Breast epithelium (tissue), 3 donors: Measurements from ENCODE around the gene UBE2G1.

ENCODE experiments used
- CTCF ChIP-seq, 3 donors: fragments of 450-650 bp; IDR thresholded peaks; one replicate each; pipeline ENCODE4 v1.5.1; 2016 to 2017; ENCODE audit warnings: antibody characterized with exemption in 3 of 3, mild to moderate bottlenecking in 3 of 3, moderate library complexity in 3 of 3
- POLR2A ChIP-seq: fragments of 450-650 bp; IDR thresholded peaks from one replicate; pipeline ENCODE4 v1.6.1; 2016; ENCODE audit warnings: antibody characterized with exemption, mild to moderate bottlenecking, moderate library complexity
- POLR2AphosphoS5 ChIP-seq, 3 donors: sonication (generic); formaldehyde crosslinking; IDR thresholded peaks; one replicate each; pipeline ENCODE4 v1.6.1; 2017; ENCODE audit warnings: antibody characterized with exemption in 3 of 3

- no peak for TF ChIP-seq CTCF (IDR thresholded peaks at IDR 0.05)
- no peak for TF ChIP-seq POLR2A
- TF ChIP-seq POLR2AphosphoS5 (IDR thresholded peaks at IDR 0.05) = no peak
Measured at GRCh38 chr17:4342535-4342934, 23.9 kb downstream of the UBE2G1 start.
